ENCODE data around the gene ESF1. TPM values are rescaled to one million over a fixed set of nuclear protein-coding genes. Genes with fewer than 3 reads are reported as not detected.

The ESF1 gene
- total RNA-seq, 2 experiments from 2014 or later = 10.1 to 13.5 TPM

- no peak for DNase-seq (ENCODE audit: low spot score)
- POLR2A ChIA-PET = interaction anchor here (0.6 to 1.2 kb wide), 4 partner anchors 8 to 28 kb away, joined by 3 read pairs; no protein-coding TSS in a partner anchor
- no peak overlapping the region for H3K27ac ChIP-seq (ENCODE audit: low read depth, low read length, poor library complexity, severe bottlenecking)
- no peaks in the 10 kb centered on the region for H3K4me1 ChIP-seq (ENCODE audit: insufficient read depth, low read length, poor library complexity, severe bottlenecking)
- CTCF ChIA-PET (ENCODE audit: unreplicated experiment) = no interaction called here
- H3K4me3 ChIP-seq (ENCODE audit: low read depth, low read length, poor library complexity, severe bottlenecking) = no peak overlapping the region
- no peak overlapping the region for H2AFZ ChIP-seq (ENCODE audit: low read length)
- H3K9me2 ChIP-seq (ENCODE audit: insufficient read depth, low read length) = no peaks in the 10 kb centered on the region
- no peak overlapping the region for H3K4me2 ChIP-seq (ENCODE audit: low read length)
- H3K36me3 ChIP-seq (ENCODE audit: insufficient read depth, low read length) = peaks cover 67% of the 10 kb centered on the region
- no TSS peak for BruUV-seq (replicated peaks)
- intact Hi-C loops (cut with micrococcal nuclease; ENCODE audit: unreplicated experiment) = no loop called here
- no peaks in the 10 kb centered on the region for H3K79me2 ChIP-seq (ENCODE audit: insufficient read depth, low read depth, low read length)
- peaks cover 14% of the 10 kb centered on the region; the same call in 1 of the 2 replicates for H3K9me3 ChIP-seq (ENCODE audit: low read length)
- no peaks in the 10 kb centered on the region for H4K20me1 ChIP-seq (ENCODE audit: insufficient read depth, low read length)
- TF ChIP-seq CTCF (conservative IDR thresholded peaks at IDR 0.05; ENCODE audit: low read length) = no peak
- TF ChIP-seq EZH2phosphoT487 (IDR thresholded peaks at IDR 0.05; ENCODE audit: borderline replicate concordance, low read depth, low read length) = no peak
These were observed 48.9 kb downstream of the ESF1 start for GRCh38 chr20:13735826-13736225.

- Histone ChIP-seq H3K4me2 (ENCODE audit: low read length) (no peak overlapping the region), H3K79me2 (ENCODE audit: insufficient read depth, low read depth, low read length) (no peaks in the 10 kb centered on the region), H3K9me2 (ENCODE audit: insufficient read depth, low read length) (no peaks in the 10 kb centered on the region), H3K4me3 (ENCODE audit: low read depth, low read length, poor library complexity, severe bottlenecking) (no peak overlapping the region), H3K27ac (ENCODE audit: low read depth, low read length, poor library complexity, severe bottlenecking) (no peak overlapping the region), H2AFZ (ENCODE audit: low read length) (no peak overlapping the region), H3K4me1 (ENCODE audit: insufficient read depth, low read length, poor library complexity, severe bottlenecking) (no peaks in the 10 kb centered on the region), H4K20me1 (ENCODE audit: insufficient read depth, low read length) (no peaks in the 10 kb centered on the region), H3K36me3 (ENCODE audit: insufficient read depth, low read length) (peaks cover 59% of the 10 kb centered on the region), H3K9me3 (ENCODE audit: low read length) (no peaks in the 10 kb centered on the region)
- CTCF ChIA-PET (ENCODE audit: unreplicated experiment) = no interaction called here
- no peak for DNase-seq (ENCODE audit: low spot score)
- TF ChIP-seq CTCF (conservative IDR thresholded peaks at IDR 0.05; ENCODE audit: low read length) (no peak), EZH2phosphoT487 (IDR thresholded peaks at IDR 0.05; ENCODE audit: borderline replicate concordance, low read depth, low read length) (no peak)
- POLR2A ChIA-PET = no interaction called here
- BruUV-seq (replicated peaks) = no TSS peak
- intact Hi-C loops (cut with micrococcal nuclease; ENCODE audit: unreplicated experiment) = no loop called here
These were observed 61.7 kb downstream of the ESF1 start for GRCh38 chr20:13723011-13723410.

GRCh38 chr20:13718171-13718570, 66.5 kb downstream of the ESF1 start:
- no TSS peak for BruUV-seq (replicated peaks)

More at GRCh38 chr20:13718171-13718570, 66.5 kb downstream of the ESF1 start:
- Histone ChIP-seq H3K9me2 (ENCODE audit: insufficient read depth, low read length) (no peaks in the 10 kb centered on the region), H3K9me3 (ENCODE audit: low read length) (no peaks in the 10 kb centered on the region), H3K4me3 (ENCODE audit: low read depth, low read length, poor library complexity, severe bottlenecking) (no peak overlapping the region), H3K4me2 (ENCODE audit: low read length) (no peak overlapping the region), H2AFZ (ENCODE audit: low read length) (no peak overlapping the region), H4K20me1 (ENCODE audit: insufficient read depth, low read length) (no peaks in the 10 kb centered on the region), H3K4me1 (ENCODE audit: insufficient read depth, low read length, poor library complexity, severe bottlenecking) (no peaks in the 10 kb centered on the region), H3K79me2 (ENCODE audit: insufficient read depth, low read depth, low read length) (no peaks in the 10 kb centered on the region), H3K36me3 (ENCODE audit: insufficient read depth, low read length) (peaks cover 73% of the 10 kb centered on the region), H3K27ac (ENCODE audit: low read depth, low read length, poor library complexity, severe bottlenecking) (no peak overlapping the region)
- intact Hi-C loops (cut with micrococcal nuclease; ENCODE audit: unreplicated experiment) = no loop called here
- CTCF ChIA-PET (ENCODE audit: unreplicated experiment) = no interaction called here
- POLR2A ChIA-PET = no interaction called here
- no peak for TF ChIP-seq EZH2phosphoT487 (IDR thresholded peaks at IDR 0.05; ENCODE audit: borderline replicate concordance, low read depth, low read length)
- no peak for TF ChIP-seq CTCF (conservative IDR thresholded peaks at IDR 0.05; ENCODE audit: low read length)
- DNase-seq (ENCODE audit: low spot score) = no peak
